K562 (cell line): ENCODE measurements around the gene CCDC196. TPM values are rescaled to one million over a fixed set of nuclear protein-coding genes. Genes with fewer than 3 reads are reported as not detected.

Experiments used
- CTBP1 ChIP-seq: fragments of 450-650 bp; IDR thresholded peaks from 2 replicates; pipeline ENCODE4 v1.6.1; 2016; ENCODE audit warnings: borderline replicate concordance
- FIP1L1 ChIP-seq: fragments of 200-400 bp; formaldehyde crosslinking; IDR thresholded peaks from 2 replicates; pipeline ENCODE4 v1.6.1; 2018; ENCODE audit warnings: mild to moderate bottlenecking, low read depth, low read length; ENCODE audit not compliant: poor library complexity, severe bottlenecking
- HBP1 ChIP-seq: fragments of 450-650 bp; formaldehyde crosslinking; IDR thresholded peaks from 2 replicates; pipeline ENCODE4 v1.4.0; 2022; ENCODE audit warnings: missing genetic modification characterization
- HMBOX1 ChIP-seq: sonication (generic); IDR thresholded peaks from 2 replicates; pipeline ENCODE4 v1.6.1; 2016
- MCM5 ChIP-seq: fragments of 450-650 bp; IDR thresholded peaks from 2 replicates; pipeline ENCODE4 v1.6.1; 2016; ENCODE audit warnings: low read depth
- MIER1 ChIP-seq: fragments of 450-650 bp; IDR thresholded peaks from 2 replicates; pipeline ENCODE4 v1.6.1; 2016; ENCODE audit warnings: antibody characterized with exemption, mild to moderate bottlenecking, low read depth
- NCOA1 ChIP-seq: fragments of 450-650 bp; IDR thresholded peaks from 2 replicates; pipeline ENCODE4 v1.6.1; 2016; ENCODE audit warnings: low read depth
- PREB ChIP-seq: sonication (generic); formaldehyde crosslinking; IDR thresholded peaks from 2 replicates; pipeline ENCODE4 v1.8.1; 2023; ENCODE audit warnings: mild to moderate bottlenecking, missing genetic modification reagents
- SAFB2 ChIP-seq: fragments of 200-400 bp; formaldehyde crosslinking; IDR thresholded peaks from 2 replicates; pipeline ENCODE4 v1.6.1; 2018; ENCODE audit warnings: borderline replicate concordance, low read length, low read depth, moderate library complexity; ENCODE audit not compliant: severe bottlenecking
- SFPQ ChIP-seq: fragments of 200-400 bp; formaldehyde crosslinking; IDR thresholded peaks from 2 replicates; pipeline ENCODE4 v1.6.1; 2017; ENCODE audit warnings: mild to moderate bottlenecking, low read depth, low read length, moderate library complexity
- SIN3B ChIP-seq: fragments of 450-650 bp; IDR thresholded peaks from 2 replicates; pipeline ENCODE4 v1.6.1; 2017; ENCODE audit warnings: low read depth, mild to moderate bottlenecking, moderate library complexity
- SRSF1 ChIP-seq: fragments of 200-400 bp; formaldehyde crosslinking; IDR thresholded peaks from 2 replicates; pipeline ENCODE4 v1.6.1; 2017; ENCODE audit warnings: mild to moderate bottlenecking, low read depth, low read length, moderate library complexity
- SRSF9 ChIP-seq: fragments of 200-400 bp; formaldehyde crosslinking; IDR thresholded peaks from 2 replicates; pipeline ENCODE4 v1.6.1; 2017; ENCODE audit warnings: low read depth, low read length, borderline replicate concordance
- STAG1 ChIP-seq: sonication (generic); formaldehyde crosslinking; IDR thresholded peaks from 2 replicates; pipeline ENCODE4 v1.5.0; 2020; ENCODE audit warnings: missing genetic modification reagents, borderline replicate concordance
- TBL1XR1 ChIP-seq, 2 experiments: IDR thresholded peaks; 2 replicates each; pipeline ENCODE4 v1.6.1; 2012; ENCODE audit warnings: improper control_type of control experiment in 2 of 2, low read length in 2 of 2, mild to moderate bottlenecking in 1 of 2
- TOE1 ChIP-seq, 2 experiments: fragments of 450-650 bp in 1 of 2; sonication (generic) in 1 of 2; formaldehyde crosslinking in 1 of 2; IDR thresholded peaks; 2 replicates each; pipeline versions ENCODE4 v1.7.1 to v1.8.0; 2016 to 2022; ENCODE audit warnings: borderline replicate concordance in 2 of 2, mild to moderate bottlenecking in 2 of 2, antibody characterized with exemption in 1 of 2, inconsistent platforms in 1 of 2, low read depth in 1 of 2, missing genetic modification reagents in 1 of 2, moderate library complexity in 1 of 2
- ZBTB11 ChIP-seq, 3 experiments: fragments of 200-800 bp in 1 of 3; fragments of 250-450 bp in 1 of 3; fragments of 450-650 bp in 1 of 3; sonication (Bioruptor Pico) in 1 of 3; sonication (Bioruptor generic) in 1 of 3; formaldehyde crosslinking in 1 of 3; IDR thresholded peaks; 2 replicates each; pipeline versions ENCODE4 v1.6.1 to v1.8.0; 2016 to 2022; ENCODE audit warnings: mild to moderate bottlenecking in 2 of 3, missing genetic modification characterization in 2 of 3, missing compliant biosample characterization in 1 of 3, moderate library complexity in 1 of 3
- ZNF133 ChIP-seq: fragments of 250-450 bp; sonication (Bioruptor Pico); IDR thresholded peaks from 2 replicates; pipeline ENCODE4 v1.4.0; 2020; ENCODE audit warnings: mild to moderate bottlenecking
- polyA plus RNA-seq, 8 experiments: library from polyadenylated mRNA; depleted of rRNA in 4 of 8; stranded (reverse) in 5 of 8; unstranded in 3 of 8; fragments of >200 nt; fragmentation: Nextera tagmentation in 2 of 8; fragmentation: Illumina TruSeq in 1 of 8; extraction: Ambion mirVana in 2 of 8; extraction: Trizol in 1 of 8; gene quantifications; 2 replicates each; pipeline versions ENCODE4 v1.2.1 to v1.2.3, GENCODE V29; 2011 to 2014; ENCODE audit warnings: inconsistent platforms in 1 of 8, missing spikeins in 1 of 8
- total RNA-seq, 7 experiments: library from RNA; depleted of rRNA in 6 of 7; stranded (reverse); fragments of >200 nt in 6 of 7; fragmentation: Illumina TruSeq in 2 of 7; extraction: Trizol in 2 of 7; gene quantifications; 2 replicates each; pipeline versions ENCODE4 v1.2.1 to v1.2.3, GENCODE V29; 2011 to 2021; ENCODE audit warnings: low replicate concordance in 1 of 7

Gene CCDC196
- total and polyA plus RNA-seq, 9 of the 15 experiments (the other 6 are each of a cell fraction or from before 2014, with no cell fraction given) = not detected

GRCh38 chr14:66476964-66477363, 9.2 kb upstream of the CCDC196 start (continued):
- TF ChIP-seq ZBTB11 (CRISPR knock-in tag; IDR thresholded peaks at IDR 0.05) (no peak), SFPQ (no peak), SRSF9 (no peak), STAG1 (CRISPR knock-in tag) (no peak), MCM5 (no peak), CTBP1 (no peak), FIP1L1 (no peak), SIN3B (no peak), MIER1 (no peak), TOE1 (IDR thresholded peaks at IDR 0.05; ENCODE audit: borderline replicate concordance) (no peak), TOE1 (CRISPR knock-in tag; IDR thresholded peaks at IDR 0.05; ENCODE audit: borderline replicate concordance, low read depth) (no peak), ZNF133 (CRISPR knock-in tag) (no peak), TBL1XR1 (IDR thresholded peaks at IDR 0.05; ENCODE audit: low read length in 2 of 2) (no peak), HMBOX1 (peak; percentile 68), HBP1 (CRISPR knock-in tag) (no peak), NCOA1 (no peak), SRSF1 (no peak), PREB (CRISPR knock-in tag) (no peak), SAFB2 (no peak)
